Neural crest cell (in vitro differentiated cells): ENCODE data around the gene HPS1. TPM values are rescaled to one million over a fixed set of nuclear protein-coding genes. Genes with fewer than 3 reads are reported as not detected.

ENCODE experiments used
- DNase-seq: peaks from one replicate; pipeline ENCODE4 v3.0.0; 2021; ENCODE audit warnings: low read depth, mixed read lengths, low spot score
- H3K27ac Mint-ChIP-seq: one replicate; pipeline ENCODE4 v1.8.0; 2021; ENCODE audit warnings: mild to moderate bottlenecking, mixed read lengths; ENCODE audit not compliant: unreplicated experiment
- H3K27me3 Mint-ChIP-seq: 2 replicates; pipeline ENCODE4 v1.8.0; 2021; ENCODE audit warnings: low read depth, mild to moderate bottlenecking, mixed read lengths
- H3K36me3 Mint-ChIP-seq: 2 replicates; pipeline ENCODE4 v1.8.0; 2021; ENCODE audit warnings: low read depth, mild to moderate bottlenecking, mixed read lengths
- H3K4me1 Mint-ChIP-seq: 2 replicates; pipeline ENCODE4 v1.8.0; 2021; ENCODE audit warnings: mixed read lengths
- H3K4me3 Mint-ChIP-seq: one replicate; pipeline ENCODE4 v1.8.0; 2021; ENCODE audit warnings: mild to moderate bottlenecking, mixed read lengths
- H3K9me3 Mint-ChIP-seq: 2 replicates; pipeline ENCODE4 v1.8.0; 2021; ENCODE audit warnings: mixed read lengths
- total RNA-seq: library from RNA; stranded (reverse); gene quantifications from 2 replicates; pipeline ENCODE4 v1.2.1, GENCODE V29; 2021
- TF ChIP-seq, protein P1 (sequence below): fragments of 200-600 bp; sonication (generic); conservative IDR thresholded peaks from 2 replicates; pipeline ENCODE4 v1.5.0; 2021; ENCODE audit warnings: antibody characterized with exemption, mild to moderate bottlenecking

The HPS1 gene
- total RNA-seq, 1 donor from 2014 or later, result 46.9 TPM

DNA sequence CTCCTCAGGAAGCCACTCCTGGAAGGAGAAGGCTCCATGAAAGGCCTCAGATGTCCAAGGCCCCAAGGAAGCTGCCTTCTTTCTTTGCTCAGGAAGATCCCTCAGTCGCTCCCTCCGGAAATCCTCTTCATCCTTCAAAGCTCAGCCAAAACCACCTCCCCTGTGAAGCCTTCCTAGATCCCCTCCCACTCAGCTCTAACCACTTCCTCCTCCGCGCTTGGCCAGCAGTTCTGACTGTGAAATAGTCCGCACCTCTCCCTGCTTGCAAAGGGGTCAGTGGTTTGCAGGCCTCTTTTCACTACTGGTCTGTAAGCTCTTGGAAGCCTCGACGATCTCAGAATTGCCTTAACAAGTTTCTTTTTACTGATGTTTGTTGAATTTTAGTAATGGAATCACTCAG is 55.7 kb downstream of the HPS1 start:
- Mint-ChIP-seq H3K36me3 (no peaks in the 10 kb centered on the region), H3K27me3 (no peaks in the 10 kb centered on the region), H3K27ac (no peak overlapping the region), H3K4me1 (peaks cover 6% of the 10 kb centered on the region), H3K9me3 (no peaks in the 10 kb centered on the region), H3K4me3 (no peak overlapping the region)
- DNase-seq, result no peak
- TF ChIP-seq, protein P1, sequence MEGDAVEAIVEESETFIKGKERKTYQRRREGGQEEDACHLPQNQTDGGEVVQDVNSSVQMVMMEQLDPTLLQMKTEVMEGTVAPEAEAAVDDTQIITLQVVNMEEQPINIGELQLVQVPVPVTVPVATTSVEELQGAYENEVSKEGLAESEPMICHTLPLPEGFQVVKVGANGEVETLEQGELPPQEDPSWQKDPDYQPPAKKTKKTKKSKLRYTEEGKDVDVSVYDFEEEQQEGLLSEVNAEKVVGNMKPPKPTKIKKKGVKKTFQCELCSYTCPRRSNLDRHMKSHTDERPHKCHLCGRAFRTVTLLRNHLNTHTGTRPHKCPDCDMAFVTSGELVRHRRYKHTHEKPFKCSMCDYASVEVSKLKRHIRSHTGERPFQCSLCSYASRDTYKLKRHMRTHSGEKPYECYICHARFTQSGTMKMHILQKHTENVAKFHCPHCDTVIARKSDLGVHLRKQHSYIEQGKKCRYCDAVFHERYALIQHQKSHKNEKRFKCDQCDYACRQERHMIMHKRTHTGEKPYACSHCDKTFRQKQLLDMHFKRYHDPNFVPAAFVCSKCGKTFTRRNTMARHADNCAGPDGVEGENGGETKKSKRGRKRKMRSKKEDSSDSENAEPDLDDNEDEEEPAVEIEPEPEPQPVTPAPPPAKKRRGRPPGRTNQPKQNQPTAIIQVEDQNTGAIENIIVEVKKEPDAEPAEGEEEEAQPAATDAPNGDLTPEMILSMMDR, result no peak

DNA sequence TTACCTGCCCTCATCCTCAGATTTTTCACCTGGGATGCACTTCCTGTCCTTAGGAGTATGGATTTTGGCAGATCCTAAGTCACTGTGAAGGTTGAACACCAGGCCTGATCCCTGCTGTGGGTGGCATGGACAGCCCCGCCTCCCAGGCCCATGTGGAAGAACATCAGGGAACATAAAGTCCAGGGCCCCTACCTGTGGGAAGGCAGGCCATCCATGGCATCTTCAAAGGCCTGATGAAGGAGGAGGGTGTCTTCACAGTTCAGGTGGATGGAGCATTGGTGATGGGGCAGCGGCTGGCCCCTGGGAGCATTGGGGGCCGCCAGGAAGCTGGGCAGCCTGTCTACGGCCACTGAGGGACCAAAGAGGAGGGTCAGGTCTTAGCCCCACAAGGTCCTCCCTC is 56.3 kb downstream of the HPS1 start:
- Mint-ChIP-seq H3K4me1 (peaks cover 6% of the 10 kb centered on the region), H3K4me3 (no peak overlapping the region), H3K36me3 (no peaks in the 10 kb centered on the region), H3K9me3 (no peaks in the 10 kb centered on the region), H3K27me3 (no peaks in the 10 kb centered on the region), H3K27ac (no peak overlapping the region)
- no peak for DNase-seq
- TF ChIP-seq, protein P1, result no peak

DNA sequence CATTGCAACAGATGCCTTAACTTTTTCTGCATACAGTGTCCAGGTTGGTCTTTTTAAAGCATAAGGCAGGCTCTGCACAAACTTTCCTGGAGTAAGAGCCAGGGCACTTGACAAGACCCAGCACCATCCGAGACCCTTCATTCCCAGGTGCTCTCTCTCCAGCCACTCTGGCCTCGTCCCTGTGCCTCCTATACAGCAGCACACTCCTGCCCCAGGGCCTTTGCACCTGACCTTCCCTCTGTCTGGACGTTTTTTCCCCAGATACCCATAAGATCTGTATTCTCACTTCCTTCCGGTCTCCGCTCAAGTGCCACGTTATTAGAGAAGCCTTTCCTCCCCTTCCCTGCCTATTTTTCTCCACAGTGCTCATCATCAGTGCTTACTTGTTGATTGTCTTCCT is 57.3 kb downstream of the HPS1 start:
- Mint-ChIP-seq H3K4me3 (no peak overlapping the region), H3K9me3 (no peaks in the 10 kb centered on the region), H3K27me3 (no peaks in the 10 kb centered on the region), H3K27ac (no peak overlapping the region), H3K36me3 (no peaks in the 10 kb centered on the region), H3K4me1 (peaks cover 3% of the 10 kb centered on the region)
- DNase-seq, result no peak
- TF ChIP-seq, protein P1, result no peak

DNA sequence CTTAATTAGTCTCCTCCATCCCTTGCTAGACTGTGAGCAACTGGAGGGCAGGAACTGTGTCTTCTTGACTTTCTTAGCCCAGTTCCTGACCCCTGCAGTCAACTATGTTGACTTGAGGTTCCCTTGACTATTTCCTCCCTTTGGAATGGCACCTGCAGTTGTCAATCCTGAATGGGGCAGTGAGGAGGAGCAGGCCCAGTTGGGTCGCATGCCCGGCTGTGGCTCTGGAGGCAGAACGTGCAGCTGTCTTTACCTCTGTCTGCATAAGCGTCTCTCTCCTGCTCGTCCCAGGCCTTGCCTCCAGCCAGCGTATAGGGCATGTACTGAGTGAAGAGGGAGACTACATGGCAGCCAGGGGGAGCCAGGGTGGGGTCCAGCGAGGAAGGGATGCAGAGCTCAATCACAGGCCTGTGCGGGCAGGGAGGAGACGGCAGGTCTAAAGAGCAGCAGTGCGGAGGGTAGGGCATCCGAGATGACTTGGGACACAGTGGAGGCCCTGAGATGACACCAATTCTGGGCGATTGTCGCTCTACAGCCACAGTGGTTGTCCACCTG is 58.6 kb downstream of the HPS1 start:
- no peak for DNase-seq
- Mint-ChIP-seq H3K4me1 (no peaks in the 10 kb centered on the region), H3K9me3 (no peaks in the 10 kb centered on the region), H3K27ac (no peak overlapping the region), H3K4me3 (no peak overlapping the region), H3K36me3 (no peaks in the 10 kb centered on the region), H3K27me3 (no peaks in the 10 kb centered on the region)
- TF ChIP-seq, protein P1, result no peak

DNA sequence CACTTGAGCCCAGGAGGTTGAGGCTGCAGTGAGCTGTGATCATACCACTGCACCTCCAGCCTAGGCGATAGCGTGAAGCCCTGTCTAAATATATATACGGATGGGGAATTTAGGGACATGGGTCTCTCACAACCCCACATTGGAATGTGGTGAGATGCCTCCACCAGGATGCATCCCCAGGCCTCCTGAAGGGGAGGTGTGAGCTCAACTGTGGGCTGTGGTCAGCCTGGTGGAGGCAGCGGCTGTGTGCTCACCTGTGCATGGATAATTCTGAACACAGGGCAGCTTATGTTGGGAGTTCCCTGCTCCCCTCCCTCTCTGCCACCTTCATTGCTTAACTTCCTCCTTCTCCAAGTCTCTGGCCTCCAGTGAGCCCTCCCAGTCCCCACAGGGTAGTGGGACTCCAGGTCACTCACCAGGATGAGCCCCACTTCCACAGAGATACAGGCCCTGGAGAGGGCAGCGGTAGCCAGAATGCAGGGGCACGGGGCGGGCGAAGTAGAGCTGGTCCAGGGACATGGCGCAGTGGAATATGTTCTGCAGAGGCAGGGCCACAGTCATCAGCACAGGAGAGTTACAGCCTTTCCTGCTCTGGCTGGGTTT is 62.1 kb downstream of the HPS1 start:
- Mint-ChIP-seq H3K27ac (no peak overlapping the region), H3K36me3 (no peaks in the 10 kb centered on the region), H3K9me3 (no peaks in the 10 kb centered on the region), H3K4me1 (peaks cover 3% of the 10 kb centered on the region), H3K4me3 (no peak overlapping the region), H3K27me3 (no peaks in the 10 kb centered on the region)
- no peak for DNase-seq
- TF ChIP-seq, protein P1, result no peak
